ENCODE data around the gene DKK2.

DNA sequence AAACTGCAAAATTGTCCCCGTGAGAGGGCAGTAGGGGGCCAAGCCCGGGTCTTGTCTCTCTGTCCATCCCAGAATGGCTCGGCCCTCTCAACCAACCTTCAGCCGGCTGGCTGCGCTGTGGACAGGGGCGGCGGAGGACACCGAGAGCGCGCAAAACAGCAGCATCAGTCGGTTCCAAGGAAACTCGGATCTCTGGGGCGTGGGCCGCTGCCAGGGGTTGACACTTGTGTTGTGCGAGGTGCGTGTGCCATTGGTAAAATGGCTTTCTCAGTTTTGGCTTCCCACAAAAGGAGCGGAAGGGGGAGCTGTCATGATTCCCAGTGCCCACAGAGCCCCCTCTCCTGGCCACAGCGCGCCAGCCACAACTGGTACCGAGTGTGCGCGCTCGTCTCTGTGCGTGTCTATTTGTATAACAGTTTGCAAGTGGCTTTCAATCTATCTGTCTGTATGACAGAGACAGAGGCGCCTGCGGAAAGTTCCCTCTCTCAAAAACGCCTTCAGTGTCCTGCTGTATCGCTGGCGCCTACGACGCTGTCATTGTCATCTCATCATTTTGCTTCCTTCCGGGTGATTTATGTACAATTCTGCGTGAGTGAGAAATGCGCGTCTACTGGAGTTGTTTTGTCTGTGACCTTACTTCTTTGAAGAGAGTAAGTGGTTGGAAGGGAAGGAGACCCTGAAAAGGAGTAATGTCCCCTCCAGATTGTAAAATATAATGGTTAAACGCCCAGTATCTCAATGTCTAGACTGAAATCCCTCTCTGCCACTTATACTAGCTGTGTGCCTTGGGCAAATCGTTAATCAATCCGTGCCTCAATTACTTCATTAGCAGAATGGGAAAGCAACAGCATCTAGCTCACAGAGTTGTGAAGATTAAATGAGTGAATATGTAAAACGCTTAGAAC lies 1.8 kb downstream of the DKK2 start:
- TF ChIP-seq, protein P1, sequence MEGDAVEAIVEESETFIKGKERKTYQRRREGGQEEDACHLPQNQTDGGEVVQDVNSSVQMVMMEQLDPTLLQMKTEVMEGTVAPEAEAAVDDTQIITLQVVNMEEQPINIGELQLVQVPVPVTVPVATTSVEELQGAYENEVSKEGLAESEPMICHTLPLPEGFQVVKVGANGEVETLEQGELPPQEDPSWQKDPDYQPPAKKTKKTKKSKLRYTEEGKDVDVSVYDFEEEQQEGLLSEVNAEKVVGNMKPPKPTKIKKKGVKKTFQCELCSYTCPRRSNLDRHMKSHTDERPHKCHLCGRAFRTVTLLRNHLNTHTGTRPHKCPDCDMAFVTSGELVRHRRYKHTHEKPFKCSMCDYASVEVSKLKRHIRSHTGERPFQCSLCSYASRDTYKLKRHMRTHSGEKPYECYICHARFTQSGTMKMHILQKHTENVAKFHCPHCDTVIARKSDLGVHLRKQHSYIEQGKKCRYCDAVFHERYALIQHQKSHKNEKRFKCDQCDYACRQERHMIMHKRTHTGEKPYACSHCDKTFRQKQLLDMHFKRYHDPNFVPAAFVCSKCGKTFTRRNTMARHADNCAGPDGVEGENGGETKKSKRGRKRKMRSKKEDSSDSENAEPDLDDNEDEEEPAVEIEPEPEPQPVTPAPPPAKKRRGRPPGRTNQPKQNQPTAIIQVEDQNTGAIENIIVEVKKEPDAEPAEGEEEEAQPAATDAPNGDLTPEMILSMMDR (conservative IDR thresholded peaks at IDR 0.05): peak; percentile 15; the same call in 1 of the 2 replicates
- TF ChIP-seq ZFX (IDR thresholded peaks at IDR 0.05): no peak
